T-cell (primary cell): ENCODE data around the gene LSS. TPM values are rescaled to one million over a fixed set of nuclear protein-coding genes. Genes with fewer than 3 reads are reported as not detected.

ENCODE experiments used
- ATAC-seq, 4 experiments: fragments of 200-7000 bp in 3 of 4; fragments of 150-1000 bp in 1 of 4; cut with Tn5 transposase; replicated peaks in 1 of 4; 1 replicate in 3 of 4; 2 replicates in 1 of 4; pipeline ENCODE4 v1.10.0; 2021; ENCODE audit warnings: moderate library complexity in 3 of 4, mild to moderate bottlenecking in 2 of 4, moderate number of reproducible peaks in 1 of 4
- CTCF ChIA-PET, 2 donors: fragments of 300-600 bp; sonication (Branson Sonifier 250); formaldehyde crosslinking; loops; one replicate each; lab custom pipeline; 2022; ENCODE audit warnings: antibody characterized with exemption in 2 of 2; lab: Charles Lee
- POLR2A ChIA-PET, 2 donors: fragments of 300-600 bp; sonication (Branson Sonifier 250); formaldehyde crosslinking; loops; one replicate each; lab custom pipeline; 2022; ENCODE audit warnings: antibody characterized with exemption in 2 of 2; lab: Charles Lee
- DNase-seq, 35 experiments: peaks; one replicate each; pipeline versions ENCODE4 v3.0.0 to v3.0.0-alpha.2; 2013 to 2023
- H3K27ac ChIP-seq: one replicate; pipeline ENCODE4 v1.5.1; 2013; ENCODE audit warnings: low read length
- H3K27me3 ChIP-seq, 2 experiments: replicated peaks in 1 of 2; 1 replicate in 1 of 2; 2 replicates in 1 of 2; pipeline versions ENCODE4 v1.6.1 to v1.7.0; 2013; ENCODE audit warnings: low read length in 1 of 2, mixed read lengths in 1 of 2; ENCODE audit not compliant: control insufficient read depth in 2 of 2, insufficient read depth in 2 of 2; ENCODE audit errors: extremely low read depth in 1 of 2
- H3K36me3 ChIP-seq, 2 donors: 1 replicate in 1 of 2; 2 replicates in 1 of 2; pipeline versions ENCODE4 v1.6.1 to v1.7.0; 2013; ENCODE audit warnings: low read length in 1 of 2; ENCODE audit not compliant: control insufficient read depth in 2 of 2, insufficient read depth in 1 of 2; ENCODE audit errors: extremely low read depth in 1 of 2
- H3K4me1 ChIP-seq, 2 experiments: 1 replicate in 1 of 2; 2 replicates in 1 of 2; pipeline versions ENCODE4 v1.6.1 to v1.7.0; 2013; ENCODE audit warnings: low read length in 2 of 2, mixed read lengths in 1 of 2; ENCODE audit not compliant: insufficient read depth in 2 of 2, control insufficient read depth in 1 of 2; ENCODE audit errors: extremely low read depth in 1 of 2
- H3K4me3 ChIP-seq, 2 donors: 1 replicate in 1 of 2; 2 replicates in 1 of 2; pipeline versions ENCODE4 v1.5.1 to v1.7.0; 2013; ENCODE audit warnings: mild to moderate bottlenecking in 2 of 2, low read length in 1 of 2, moderate library complexity in 1 of 2; ENCODE audit not compliant: control insufficient read depth in 1 of 2; ENCODE audit errors: extremely low read depth in 1 of 2
- H3K9me3 ChIP-seq: 2 replicates; pipeline ENCODE4 v1.7.0; 2013
- H3K27ac Mint-ChIP-seq, 2 donors: one replicate each; pipeline ENCODE4 v1.8.0; 2020 to 2021; ENCODE audit warnings: mild to moderate bottlenecking in 2 of 2, mixed read lengths in 2 of 2
- H3K27me3 Mint-ChIP-seq, 2 donors: one replicate each; pipeline ENCODE4 v1.8.0; 2021 to 2022; ENCODE audit warnings: mixed read lengths in 2 of 2
- H3K36me3 Mint-ChIP-seq: one replicate; pipeline ENCODE4 v1.8.0; 2021; ENCODE audit warnings: mixed read lengths
- H3K4me1 Mint-ChIP-seq, 3 donors: one replicate each; pipeline ENCODE4 v1.8.0; 2020 to 2022; ENCODE audit warnings: mixed read lengths in 3 of 3, mild to moderate bottlenecking in 1 of 3
- H3K4me3 Mint-ChIP-seq, 3 donors: one replicate each; pipeline ENCODE4 v1.8.0; 2020 to 2022; ENCODE audit warnings: mild to moderate bottlenecking in 3 of 3, mixed read lengths in 3 of 3, moderate library complexity in 3 of 3
- H3K9me3 Mint-ChIP-seq, 3 donors: one replicate each; pipeline ENCODE4 v1.8.0; 2020 to 2022; ENCODE audit warnings: mixed read lengths in 3 of 3
- WGBS: methylation state at CpG from one replicate; pipeline ENCODE4 v1.1.5; 2013; ENCODE audit warnings: missing lambda C conversion rate; ENCODE audit not compliant: insufficient coverage; 5-methylcytosine and 5-hydroxymethylcytosine counted together
- total RNA-seq, 35 experiments: library from RNA in 6 of 35; stranded (reverse) in 6 of 35; fragments of 120-200 nt in 1 of 35; gene quantifications; one replicate each; pipeline versions ENCODE4 v1.2.1 to v1.2.4 and lab custom pipeline; 2013 to 2026

LSS gene
- total RNA-seq, 5 donors from 2014 or later (not counting 1 experiment from before 2014, with no cell fraction given), result 41.3 to 63.0 (median 49.4) TPM

GRCh38 chr21:46265736-46266525 lies 37.4 kb upstream of the LSS start:
- Mint-ChIP-seq H3K4me3 (no peak overlapping the region), H3K4me1 (no peaks in the 10 kb centered on the region), H3K27me3 (no peaks in the 10 kb centered on the region), H3K9me3 (no peaks in the 10 kb centered on the region), H3K36me3 (peaks cover 41% of the 10 kb centered on the region), H3K27ac (no peak overlapping the region)
- POLR2A ChIA-PET, result no interaction called here
- Histone ChIP-seq H3K36me3 (peaks cover 28 to 78% of the 10 kb centered on the region in 2 donors), H3K27me3 (no peaks in the 10 kb centered on the region), H3K4me1 (no peaks in the 10 kb centered on the region), H3K27ac (no peak overlapping the region), H3K4me3 (no peak overlapping the region), H3K9me3 (no peaks in the 10 kb centered on the region)
- DNase-seq (no peak), ATAC-seq (no peak)
- CTCF ChIA-PET, result interaction anchor here in 1 of 2 donors (0.7 kb wide), 1 partner anchor 15 kb away, joined by 3 read pairs; no protein-coding TSS in a partner anchor
- 93% methylated on average over 24 of the region's 26 CpGs for WGBS

DNA sequence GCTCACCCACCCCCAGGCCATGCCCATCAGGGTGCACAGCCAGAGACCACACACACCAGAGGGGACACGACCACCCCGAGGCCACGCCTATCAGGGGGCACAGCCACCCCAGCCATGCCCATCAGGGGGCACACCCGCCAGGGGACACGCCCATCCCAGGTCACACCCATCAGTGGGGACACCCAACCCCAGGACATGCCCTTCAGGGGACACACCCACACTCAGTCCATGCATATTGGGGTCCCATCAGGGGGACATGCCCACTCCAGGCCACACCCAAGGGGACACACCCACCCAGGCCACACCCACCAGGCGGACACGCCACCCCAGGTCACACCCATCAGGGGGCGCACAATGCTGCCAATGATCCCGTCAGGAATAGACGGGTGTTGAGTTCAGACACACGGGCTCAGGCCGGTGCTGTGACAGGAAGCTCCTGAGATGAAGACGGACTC lies 36.1 kb upstream of the LSS start:
- Mint-ChIP-seq H3K36me3 (peaks cover 39% of the 10 kb centered on the region), H3K4me1 (no peaks in the 10 kb centered on the region), H3K27me3 (no peaks in the 10 kb centered on the region), H3K9me3 (no peaks in the 10 kb centered on the region), H3K4me3 (no peak overlapping the region), H3K27ac (no peak overlapping the region)
- Histone ChIP-seq H3K4me1 (no peaks in the 10 kb centered on the region), H3K4me3 (no peak overlapping the region), H3K27me3 (no peaks in the 10 kb centered on the region), H3K36me3 (peaks cover 31 to 75% of the 10 kb centered on the region in 2 donors), H3K27ac (no peak overlapping the region), H3K9me3 (no peaks in the 10 kb centered on the region)
- CTCF ChIA-PET, result no interaction called here
- DNase-seq (no peak), ATAC-seq (no peak)
- 99% methylated on average over 8 of the region's 13 CpGs for WGBS
- POLR2A ChIA-PET, result no interaction called here

DNA sequence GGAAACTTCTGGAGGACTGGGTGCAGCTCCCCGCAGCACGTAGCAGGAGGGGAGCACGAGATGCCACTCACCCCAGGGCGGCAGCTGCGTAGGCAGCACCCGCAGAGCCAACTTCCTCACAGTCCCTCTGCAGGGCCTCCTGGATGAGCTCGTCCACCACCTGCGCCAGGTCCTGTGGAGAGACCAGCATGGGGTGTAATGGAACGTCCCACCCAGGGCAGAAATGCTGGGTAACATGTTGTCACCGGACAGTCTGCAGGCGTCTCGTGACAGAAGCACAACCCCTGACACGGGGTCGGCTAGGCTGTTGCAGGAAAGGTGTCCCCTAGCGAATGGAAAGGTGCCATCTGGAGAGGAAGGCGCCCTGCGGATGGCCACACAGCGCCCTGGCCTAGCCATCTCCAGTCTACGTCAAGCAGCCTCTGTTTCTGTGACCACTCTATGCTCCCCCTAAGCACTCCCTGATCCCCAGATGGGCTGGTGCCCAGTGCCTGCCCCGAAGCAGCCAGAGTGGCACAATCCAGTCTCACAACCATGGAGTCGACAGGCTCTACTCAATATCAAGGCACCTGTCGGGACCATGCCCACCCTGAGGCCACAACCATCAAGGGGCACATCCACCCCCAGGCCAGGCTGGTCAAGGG lies 35.6 kb upstream of the LSS start:
- H3K27ac ChIP-seq, result no peak overlapping the region
- H3K4me3 Mint-ChIP-seq, result no peak overlapping the region
- H3K9me3 Mint-ChIP-seq, result no peaks in the 10 kb centered on the region
- ATAC-seq (no peak), DNase-seq (no peak)
- H3K4me1 Mint-ChIP-seq, result no peaks in the 10 kb centered on the region
- H3K27me3 ChIP-seq, result no peaks in the 10 kb centered on the region
- peaks cover 31 to 72% of the 10 kb centered on the region in 2 donors for H3K36me3 ChIP-seq
- H3K4me1 ChIP-seq, result no peaks in the 10 kb centered on the region
- CTCF ChIA-PET, result no interaction called here
- peaks cover 33% of the 10 kb centered on the region for H3K36me3 Mint-ChIP-seq
- H3K4me3 ChIP-seq, result no peak overlapping the region
- no peak overlapping the region for H3K27ac Mint-ChIP-seq
- H3K9me3 ChIP-seq, result no peaks in the 10 kb centered on the region
- WGBS, result 98% methylated on average over 22 of the region's 22 CpGs
- no peaks in the 10 kb centered on the region for H3K27me3 Mint-ChIP-seq
- POLR2A ChIA-PET, result no interaction called here

DNA sequence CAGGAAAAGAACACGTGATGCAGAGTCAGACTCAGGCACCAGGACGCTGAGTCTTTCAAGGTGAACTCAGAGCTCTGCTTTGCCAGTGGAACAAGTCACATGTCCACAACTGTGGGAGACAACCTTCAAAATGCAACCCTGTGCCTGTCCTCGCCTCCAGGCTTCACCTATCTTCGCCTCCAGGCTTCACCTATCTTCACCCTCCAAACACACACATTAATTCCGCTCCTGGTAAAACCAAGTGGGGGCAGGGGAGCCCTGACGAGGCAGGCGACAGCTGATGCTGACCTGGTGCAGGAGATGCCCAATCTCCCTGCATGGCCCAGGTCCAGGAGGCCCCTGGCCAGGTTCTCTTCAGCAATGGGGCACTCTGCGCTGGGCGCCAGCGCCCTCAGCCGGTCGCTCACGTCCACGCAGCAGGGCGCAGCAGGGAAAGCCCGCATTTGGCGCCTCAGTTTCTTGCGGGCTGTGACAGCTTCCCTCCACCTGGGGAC lies 28.0 kb upstream of the LSS start:
- POLR2A ChIA-PET, result no interaction called here

DNA sequence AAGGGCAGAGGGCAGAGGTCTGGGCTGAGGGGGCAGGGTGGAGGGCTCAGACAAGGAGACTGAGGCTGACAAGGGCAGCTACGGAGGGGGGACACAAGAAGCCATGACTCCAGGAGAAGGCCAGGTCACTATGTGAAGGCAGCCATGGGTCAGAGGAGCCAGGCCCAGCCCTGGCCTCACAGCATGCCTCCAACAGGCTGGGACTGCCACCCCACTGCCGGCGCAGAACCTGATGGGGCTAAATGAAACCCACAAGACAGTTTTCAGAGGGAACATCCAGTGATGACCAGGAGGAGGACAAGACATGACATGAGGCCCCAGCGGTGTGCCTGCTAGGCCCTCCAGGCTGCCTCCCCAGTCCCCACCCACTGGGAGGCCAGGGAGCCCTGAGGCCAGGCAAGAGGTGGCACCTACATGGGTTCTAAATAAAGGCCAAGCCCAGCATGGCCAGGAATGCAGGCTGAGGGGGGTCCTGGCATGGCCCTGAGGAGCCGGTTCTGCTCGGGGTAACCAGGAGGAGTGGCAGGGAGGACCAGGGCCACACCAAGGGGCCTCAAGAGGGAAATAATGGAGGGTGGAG lies 27.3 kb upstream of the LSS start:
- H3K36me3 ChIP-seq, result peaks cover 16 to 83% of the 10 kb centered on the region in 2 donors
- POLR2A ChIA-PET, result no interaction called here
- no peaks in the 10 kb centered on the region for H3K9me3 Mint-ChIP-seq

More for the DNA sequence above, 28.0 kb upstream of the LSS start:
- H3K36me3 Mint-ChIP-seq, result peaks cover 60% of the 10 kb centered on the region
- DNase-seq (no peak), ATAC-seq (no peak)
- Histone ChIP-seq H3K4me3 (no peak overlapping the region), H3K9me3 (no peaks in the 10 kb centered on the region), H3K27ac (no peak overlapping the region), H3K36me3 (peaks cover 16 to 80% of the 10 kb centered on the region in 2 donors), H3K27me3 (no peaks in the 10 kb centered on the region), H3K4me1 (peaks cover 4 to 15% of the 10 kb centered on the region in 2 experiments)
- no peak overlapping the region for H3K27ac Mint-ChIP-seq
- H3K4me3 Mint-ChIP-seq, result no peak overlapping the region
- no peaks in the 10 kb centered on the region for H3K27me3 Mint-ChIP-seq
- 98% methylated on average over 18 of the region's 18 CpGs for WGBS
- CTCF ChIA-PET, result no interaction called here
- peaks cover 21 to 24% (median 22%) of the 10 kb centered on the region in 3 donors for H3K4me1 Mint-ChIP-seq
- no peaks in the 10 kb centered on the region for H3K9me3 Mint-ChIP-seq

DNA sequence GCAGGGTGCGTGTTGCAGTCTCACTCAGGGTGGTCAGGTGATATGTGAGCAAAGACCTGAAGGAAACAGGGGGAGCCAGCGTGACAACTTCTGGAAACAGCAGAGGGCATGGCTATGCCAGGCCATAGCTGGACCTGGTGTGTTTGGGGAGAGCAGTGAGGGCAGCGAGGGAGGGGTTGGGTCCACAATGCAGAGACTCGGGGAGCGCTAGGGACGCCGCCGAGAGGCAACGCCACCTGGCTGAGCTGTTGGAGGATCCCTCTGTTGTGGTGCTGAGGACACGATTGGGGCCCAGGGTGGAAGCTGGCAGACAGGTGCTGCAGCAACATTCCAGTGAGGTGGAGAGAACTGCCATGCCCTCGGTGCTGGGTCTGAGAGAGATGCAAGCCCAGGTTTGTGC lies 26.6 kb upstream of the LSS start:
- CTCF ChIA-PET, result no interaction called here
- ATAC-seq, result no peak
- no peaks in the 10 kb centered on the region for H3K27me3 Mint-ChIP-seq

More for the DNA sequence above, 27.3 kb upstream of the LSS start:
- CTCF ChIA-PET, result no interaction called here
- peaks cover 6 to 15% of the 10 kb centered on the region in 2 experiments for H3K4me1 ChIP-seq
- no peak for ATAC-seq
- H3K27me3 ChIP-seq, result no peaks in the 10 kb centered on the region
- DNase-seq, result no peak
- Mint-ChIP-seq H3K36me3 (peaks cover 62% of the 10 kb centered on the region), H3K27ac (no peak overlapping the region), H3K27me3 (no peaks in the 10 kb centered on the region), H3K4me3 (no peak overlapping the region), H3K4me1 (peaks cover 24 to 28% (median 27%) of the 10 kb centered on the region in 3 donors)
- H3K4me3 ChIP-seq, result no peak overlapping the region
- H3K9me3 ChIP-seq, result no peaks in the 10 kb centered on the region
- WGBS, result 100% methylated on average over 6 of the region's 6 CpGs
- H3K27ac ChIP-seq, result no peak overlapping the region

More for the DNA sequence above, 26.6 kb upstream of the LSS start:
- H3K9me3 Mint-ChIP-seq, result no peaks in the 10 kb centered on the region
- DNase-seq, result no peak
- POLR2A ChIA-PET, result no interaction called here
- 96% methylated on average over 11 of the region's 11 CpGs for WGBS
- no peak overlapping the region for H3K4me3 Mint-ChIP-seq
- no peaks in the 10 kb centered on the region for H3K27me3 ChIP-seq
- H3K36me3 ChIP-seq, result peaks cover 14 to 83% of the 10 kb centered on the region in 2 donors
- H3K9me3 ChIP-seq, result no peaks in the 10 kb centered on the region
- H3K27ac ChIP-seq, result no peak overlapping the region
- H3K4me1 Mint-ChIP-seq, result peaks cover 24 to 35% (median 34%) of the 10 kb centered on the region in 3 donors
- peaks cover 12 to 19% of the 10 kb centered on the region in 2 experiments for H3K4me1 ChIP-seq
- no peak overlapping the region for H3K4me3 ChIP-seq
- H3K36me3 Mint-ChIP-seq, result peaks cover 65% of the 10 kb centered on the region
- peak overlapping the region in 1 of 2 donors; percentile 88 for H3K27ac Mint-ChIP-seq
